Measurements from ENCODE around the gene NCS1. TPM values are rescaled to one million over a fixed set of nuclear protein-coding genes. Genes with fewer than 3 reads are reported as not detected.

NCS1 gene
- total RNA-seq, 2 experiments from 2014 or later, result 19.2 to 21.8 TPM

DNA sequence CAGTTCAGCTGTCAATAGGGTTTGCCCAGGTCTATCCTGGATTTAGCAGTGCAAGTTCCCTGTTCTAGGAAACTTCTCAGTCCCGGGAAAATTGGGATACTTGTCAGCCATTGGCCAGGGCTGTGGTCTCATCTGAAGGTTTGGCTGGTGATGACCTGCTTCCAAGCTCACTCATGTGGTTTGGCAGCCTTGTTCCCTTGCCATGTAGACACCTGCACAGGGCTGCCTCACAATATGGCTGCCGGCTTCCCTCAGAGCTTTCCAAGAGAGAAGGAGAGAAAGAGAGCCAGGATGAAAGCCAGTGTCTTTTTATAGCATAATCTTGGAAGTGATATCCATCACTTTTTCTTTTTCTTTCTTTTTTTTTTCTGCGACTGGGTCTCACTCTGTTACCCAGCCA lies 55.6 kb downstream of the NCS1 start:
- ChIA-PET CTCF (interaction anchor here (0.7 kb wide), 2 partner anchors 9 to 119 kb away, joined by 3 read pairs; no protein-coding TSS in a partner anchor), POLR2A (no interaction called here)

DNA sequence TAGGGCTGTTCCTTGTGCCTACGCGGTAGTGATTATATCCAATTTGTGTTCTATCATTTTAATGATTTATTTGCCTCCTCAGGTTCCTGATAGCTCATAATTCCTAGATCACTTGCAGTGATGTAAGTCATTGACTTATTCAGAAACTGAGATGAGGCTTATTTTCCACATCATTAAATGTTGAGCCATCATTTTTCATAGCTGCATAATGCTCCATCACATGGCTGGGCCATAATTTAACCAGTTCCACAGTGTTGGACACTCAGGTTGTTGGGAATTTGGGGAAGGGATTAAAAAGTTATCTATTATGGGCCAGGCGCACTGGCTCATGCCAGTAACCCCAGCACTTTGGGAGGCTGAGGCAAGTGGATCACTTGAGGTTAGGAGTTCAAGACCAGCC lies 57.6 kb downstream of the NCS1 start:
- ChIA-PET POLR2A (no interaction called here), CTCF (interaction anchor here (1.1 kb wide), 1 partner anchor 12 kb away, joined by 4 read pairs; no protein-coding TSS in a partner anchor)

DNA sequence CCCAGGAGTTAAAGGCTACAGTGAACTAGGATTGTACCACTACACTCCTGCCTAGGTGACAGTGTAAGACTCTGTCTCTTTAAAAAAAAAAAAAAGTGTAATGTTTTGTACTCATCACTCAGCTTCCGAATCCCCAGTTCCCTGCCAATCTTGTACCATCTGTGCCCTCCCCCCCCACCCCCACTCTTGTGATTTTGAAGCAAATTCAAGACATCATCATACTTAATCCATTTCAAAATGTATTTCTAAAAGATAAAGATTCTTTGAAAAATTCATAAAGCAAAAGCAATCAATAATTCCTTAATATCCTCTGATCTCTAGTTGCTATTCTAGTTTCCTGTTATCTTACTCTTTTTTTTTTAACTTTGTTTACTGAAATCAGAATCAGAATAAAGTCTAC lies 58.4 kb downstream of the NCS1 start:
- CTCF ChIA-PET, result interaction anchor here (1.1 kb wide), 1 partner anchor 11 kb away, joined by 4 read pairs; no protein-coding TSS in a partner anchor
- POLR2A ChIA-PET, result no interaction called here

DNA sequence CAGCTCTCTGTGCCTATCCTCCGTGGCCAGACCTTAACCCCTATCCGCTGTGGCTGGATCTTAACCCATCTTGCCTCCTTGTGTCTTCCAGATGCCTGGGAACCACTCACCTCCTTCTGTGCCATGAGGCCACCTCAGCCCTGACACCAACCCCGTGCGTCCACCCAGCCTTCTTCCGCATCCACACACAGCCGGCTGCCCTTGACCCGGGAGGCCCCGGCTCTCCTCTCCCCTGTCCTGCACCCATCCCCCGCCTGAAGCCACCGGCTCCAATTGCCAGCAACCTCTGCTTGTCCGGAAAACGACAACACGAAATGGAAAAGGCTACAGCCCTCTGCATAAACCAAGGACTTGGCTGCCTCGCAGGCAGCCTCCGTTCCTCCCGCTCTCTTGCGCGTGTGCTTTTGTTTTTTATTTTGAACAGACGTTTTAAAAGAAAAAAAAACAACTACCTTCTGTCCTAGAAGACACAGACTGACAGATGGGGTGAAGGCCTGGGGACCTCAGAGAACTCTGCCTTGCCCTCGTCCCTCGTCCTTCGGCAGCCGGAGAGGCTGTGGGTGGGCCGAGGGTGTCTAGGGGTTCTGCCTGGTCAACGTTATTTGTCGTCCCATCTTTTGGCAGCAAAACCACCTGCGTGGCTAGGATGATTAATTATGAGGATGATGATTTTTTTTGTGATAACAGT lies 60.8 kb downstream of the NCS1 start:
- CTCF ChIA-PET, result no interaction called here
- POLR2A ChIA-PET, result no interaction called here

DNA sequence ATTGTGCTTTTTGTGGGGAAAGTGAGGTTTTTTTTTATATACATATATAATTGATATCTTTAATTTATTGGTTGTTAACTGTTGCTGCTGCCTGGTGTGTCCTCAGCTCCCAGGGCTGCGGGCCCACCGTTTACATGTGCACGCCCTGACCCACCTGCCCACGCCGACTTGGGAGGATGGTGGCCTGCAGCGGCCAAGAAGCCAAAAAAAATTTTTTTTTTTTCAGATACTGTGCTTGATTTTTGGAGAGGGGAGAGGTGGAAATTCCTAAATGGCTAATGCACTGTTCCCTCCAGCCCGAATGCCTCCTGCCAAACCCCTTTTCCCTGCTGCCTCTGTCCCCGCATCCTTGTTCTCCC lies 61.4 kb downstream of the NCS1 start:
- POLR2A ChIA-PET, result no interaction called here
- CTCF ChIA-PET, result no interaction called here

DNA sequence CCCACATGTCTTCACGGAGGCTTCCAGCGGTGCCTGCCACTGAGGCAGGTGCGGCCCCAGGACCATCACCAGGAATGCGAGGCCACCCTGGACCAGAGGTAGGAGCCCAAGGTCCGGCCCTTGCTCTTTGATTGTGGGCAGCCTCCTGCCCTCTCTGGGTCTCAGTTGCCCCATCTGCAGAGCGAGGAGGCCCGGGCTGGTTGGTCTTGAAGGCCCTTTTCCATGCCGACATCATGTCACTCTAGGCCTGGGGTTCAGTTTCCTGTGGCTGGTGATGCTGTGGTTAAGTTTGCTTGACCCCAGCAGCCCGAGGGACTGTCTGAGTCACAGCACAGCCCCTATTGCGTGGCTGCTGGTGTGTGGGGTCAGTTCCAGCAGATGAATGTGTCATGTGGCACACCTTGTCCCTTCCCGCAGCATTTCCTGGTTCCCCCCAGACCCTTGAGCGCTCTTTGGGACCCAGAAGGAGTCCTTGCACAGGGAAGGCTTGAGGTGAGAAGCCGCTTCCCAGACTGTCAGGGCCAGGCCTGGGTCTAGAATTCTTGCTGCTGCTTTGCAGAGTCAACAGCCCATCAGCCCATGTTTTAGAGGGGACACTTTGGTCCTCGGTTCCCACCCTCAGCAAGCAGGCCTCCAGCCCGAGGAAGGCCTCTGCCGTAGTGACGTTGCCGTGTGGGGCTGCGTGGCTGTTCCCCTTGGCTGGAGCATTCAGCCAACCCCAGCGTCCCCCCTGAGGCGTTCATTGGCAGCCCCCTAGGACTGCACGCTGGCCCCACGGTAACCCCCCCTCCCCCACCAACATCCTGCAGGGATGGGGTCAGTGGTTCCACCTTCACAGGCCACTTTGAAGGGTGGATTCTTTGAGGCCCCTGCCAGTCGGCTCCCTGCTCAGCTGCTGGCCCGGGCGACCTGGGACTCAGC lies 62.4 kb downstream of the NCS1 start:
- CTCF ChIA-PET, result interaction anchor here (1.9 kb wide), 1 partner anchor 123 kb away, joined by 8 read pairs; no protein-coding TSS in a partner anchor
- POLR2A ChIA-PET, result no interaction called here

DNA sequence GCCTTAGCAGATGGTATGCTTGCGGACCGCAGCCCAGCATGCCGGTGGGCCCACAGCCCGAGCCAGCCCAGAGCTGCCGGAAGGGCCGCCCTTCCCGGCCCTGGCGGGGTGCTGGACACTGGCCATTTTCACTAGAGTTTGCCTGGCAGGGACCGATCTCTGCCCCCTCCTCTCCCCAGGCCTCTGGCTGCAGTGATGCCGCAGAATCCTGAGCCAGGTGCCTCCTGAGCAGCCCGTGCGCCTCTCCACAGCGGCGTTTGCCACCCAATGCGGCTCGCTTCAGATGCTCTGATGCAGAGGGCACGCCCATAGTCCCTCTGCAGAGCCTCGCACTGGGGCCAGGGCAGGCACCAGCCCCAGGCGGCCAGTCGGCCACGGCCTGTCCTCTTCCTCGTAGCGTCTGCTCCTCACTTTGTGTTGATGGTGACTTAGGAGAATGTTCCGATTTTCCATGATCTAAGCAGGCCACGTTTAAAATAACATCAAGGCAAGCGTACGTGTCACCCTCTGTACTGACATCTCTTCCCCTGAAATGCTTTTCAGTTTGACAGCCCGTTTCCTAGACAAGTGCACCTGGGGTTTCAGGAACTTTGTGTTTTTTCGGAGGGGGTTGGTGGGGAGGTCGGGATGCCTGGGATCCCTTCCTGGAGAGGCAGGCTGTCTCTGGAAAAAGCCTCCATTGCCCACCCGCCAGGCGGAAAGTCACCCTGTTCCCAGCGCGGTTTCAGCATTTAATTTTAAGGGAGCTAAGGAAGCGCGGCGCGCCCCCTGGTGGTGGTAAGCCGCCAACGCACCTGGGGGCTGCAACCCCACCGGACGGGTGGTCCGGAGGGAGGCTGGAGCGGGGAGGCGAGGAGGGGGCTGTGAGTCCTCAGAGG lies 63.6 kb downstream of the NCS1 start:
- ChIA-PET POLR2A (interaction anchor here (1.1 kb wide), 1 partner anchor 107 kb away, joined by 4 read pairs; no protein-coding TSS in a partner anchor), CTCF (interaction anchor here (0.5 to 1.9 kb wide), 12 partner anchors 12 to 493 kb away, joined by 3 to 33 read pairs (median 3); no protein-coding TSS in a partner anchor)

DNA sequence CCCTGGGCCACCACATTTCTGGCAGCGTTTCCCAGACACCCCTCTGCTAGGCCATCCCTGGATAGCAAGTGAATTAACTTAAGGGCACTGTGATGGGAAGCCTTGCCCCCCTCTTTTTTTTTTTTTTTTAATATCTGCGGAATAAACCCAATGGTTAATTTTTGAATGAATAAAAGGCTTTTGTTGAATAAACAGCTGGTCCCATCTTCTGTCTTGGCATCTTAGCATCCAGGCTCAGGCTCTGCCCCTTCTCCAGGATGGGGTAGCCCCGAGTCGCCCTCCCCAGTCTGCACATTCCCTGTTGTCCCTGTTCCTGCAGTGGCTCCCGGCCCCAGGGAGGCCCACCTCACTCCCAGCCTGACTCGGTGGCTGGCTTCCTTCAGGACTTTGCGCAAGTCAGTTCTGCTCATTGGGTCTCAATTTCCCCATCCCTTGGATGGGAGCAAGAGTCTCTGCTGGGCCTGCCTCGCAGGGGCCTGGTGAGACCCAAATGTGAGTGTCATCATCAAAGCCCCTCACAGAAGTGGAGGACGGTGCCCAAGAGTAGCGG lies 64.3 kb downstream of the NCS1 start:
- ChIA-PET POLR2A (interaction anchor here (0.6 to 1.1 kb wide), 3 partner anchors 108 to 496 kb away, joined by 4 to 5 read pairs (median 4); no protein-coding TSS in a partner anchor), CTCF (interaction anchor here (0.5 to 1.9 kb wide), 17 partner anchors 9 to 759 kb away, joined by 3 to 33 read pairs (median 3); no protein-coding TSS in a partner anchor)

DNA sequence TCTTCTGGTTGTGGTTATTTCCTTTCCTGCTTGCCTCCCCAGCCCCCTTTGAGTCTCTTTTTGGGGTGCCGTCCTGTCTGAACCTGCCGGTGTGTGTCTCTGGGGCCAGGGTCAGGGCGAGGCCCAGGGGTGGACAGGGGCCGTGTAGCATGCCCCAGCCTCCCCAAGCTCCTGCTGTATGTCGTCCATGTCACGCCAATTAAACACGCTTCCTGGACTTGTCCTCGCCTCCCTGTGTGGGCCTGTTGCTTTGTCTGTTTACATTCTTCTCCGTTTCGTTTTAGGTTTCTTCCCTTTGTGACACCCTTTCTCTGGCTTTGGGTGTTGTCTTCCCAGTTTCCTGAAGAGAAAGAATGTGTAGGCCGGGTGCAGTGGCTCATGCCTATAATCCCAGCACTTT lies 64.9 kb downstream of the NCS1 start:
- ChIA-PET CTCF (interaction anchor here (0.6 to 1.9 kb wide), 10 partner anchors 9 to 758 kb away, joined by 3 to 33 read pairs (median 3); no protein-coding TSS in a partner anchor), POLR2A (interaction anchor here (0.6 kb wide), 2 partner anchors 130 to 497 kb away, joined by 4 to 5 read pairs; no protein-coding TSS in a partner anchor)

DNA sequence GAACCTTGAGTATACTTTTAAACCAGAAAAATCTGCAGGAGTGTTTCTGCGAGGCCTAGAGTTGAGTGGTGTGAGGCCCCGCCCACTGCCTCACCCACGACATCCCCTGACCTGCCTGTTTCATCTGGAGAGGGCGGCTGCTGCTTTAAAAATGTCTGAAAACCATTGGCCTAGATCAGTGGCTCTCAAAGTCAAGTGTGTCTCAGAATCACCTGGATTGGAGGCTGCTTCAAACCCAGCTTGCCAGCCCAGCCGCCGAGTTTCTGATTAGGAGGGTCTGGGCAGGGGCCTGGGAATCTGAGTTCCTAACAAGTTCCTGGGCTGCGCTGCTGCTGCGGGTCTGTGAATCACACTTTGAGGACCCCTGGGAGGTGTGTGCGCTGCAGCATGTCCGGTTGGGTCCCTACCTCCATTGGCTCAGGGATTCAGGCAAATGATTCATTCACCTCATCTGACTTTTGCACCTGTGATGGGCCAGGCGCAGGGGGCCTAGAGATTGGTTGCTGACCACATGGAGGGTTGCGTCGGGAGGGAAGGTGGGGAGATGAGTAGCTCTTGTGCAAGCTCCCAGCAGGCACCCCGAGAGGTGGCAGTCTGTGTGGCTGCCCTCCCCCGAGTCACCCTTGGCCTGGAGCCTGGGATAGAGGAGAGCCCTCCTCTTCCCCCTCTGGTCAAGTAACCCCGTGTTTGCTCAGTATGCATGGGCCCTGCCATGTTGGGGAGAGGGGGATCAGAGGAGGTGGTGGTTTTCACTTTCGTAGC lies 65.7 kb downstream of the NCS1 start:
- POLR2A ChIA-PET, result no interaction called here
- CTCF ChIA-PET, result interaction anchor here (0.7 to 1.0 kb wide), 3 partner anchors 8 to 353 kb away, joined by 3 to 6 read pairs (median 4); no protein-coding TSS in a partner anchor

DNA sequence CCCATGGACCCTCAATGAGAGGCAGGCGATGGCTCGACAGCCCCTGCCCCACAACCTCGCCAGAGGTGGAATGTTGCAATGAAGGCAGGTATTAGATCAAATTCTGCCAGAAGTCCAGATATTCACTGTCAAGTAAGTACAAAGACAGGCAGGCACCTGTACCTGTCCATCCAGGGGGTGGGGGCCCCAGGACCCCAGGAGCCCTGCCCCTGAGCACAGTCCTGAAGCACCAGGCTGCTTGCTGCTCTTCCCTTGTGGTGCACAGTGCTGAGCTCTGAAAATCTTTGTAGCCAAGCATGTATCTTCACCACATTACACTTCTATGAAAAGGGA lies 67.1 kb downstream of the NCS1 start:
- ChIA-PET CTCF (interaction anchor here (5.5 kb wide), 1 partner anchor 132 kb away, joined by 34 read pairs; no protein-coding TSS in a partner anchor), POLR2A (interaction anchor here (1.1 kb wide), 1 partner anchor 111 kb away, joined by 4 read pairs; no protein-coding TSS in a partner anchor)

DNA sequence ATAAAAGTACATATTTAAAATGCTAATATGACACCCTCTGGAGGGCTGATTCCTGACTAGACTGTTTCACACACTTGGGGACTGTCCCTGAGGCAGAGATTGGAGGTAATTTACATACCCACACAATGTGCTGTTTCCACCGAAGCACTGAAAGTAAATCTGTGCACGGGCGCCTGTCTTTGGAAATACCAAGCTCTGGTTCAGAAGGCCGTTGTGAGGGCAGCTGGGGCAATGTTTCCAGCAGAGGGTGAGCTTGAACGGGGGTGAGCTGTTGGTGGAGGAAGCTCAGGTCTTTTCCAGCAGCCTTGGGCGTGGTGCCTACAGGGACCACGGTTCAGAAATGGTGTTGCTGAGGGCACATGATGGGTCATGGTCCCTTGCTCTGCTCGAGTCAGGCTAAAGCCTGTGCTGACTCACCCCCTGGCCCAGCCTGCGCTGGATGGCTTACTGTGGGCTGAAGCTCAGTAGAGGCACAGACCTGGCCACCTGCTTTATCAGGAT lies 67.6 kb downstream of the NCS1 start:
- POLR2A ChIA-PET, result interaction anchor here (0.5 to 1.1 kb wide), 2 partner anchors 112 to 511 kb away, joined by 3 to 4 read pairs; no protein-coding TSS in a partner anchor
- CTCF ChIA-PET, result interaction anchor here (0.8 to 5.5 kb wide), 2 partner anchors 132 to 140 kb away, joined by 4 to 34 read pairs; no protein-coding TSS in a partner anchor

DNA sequence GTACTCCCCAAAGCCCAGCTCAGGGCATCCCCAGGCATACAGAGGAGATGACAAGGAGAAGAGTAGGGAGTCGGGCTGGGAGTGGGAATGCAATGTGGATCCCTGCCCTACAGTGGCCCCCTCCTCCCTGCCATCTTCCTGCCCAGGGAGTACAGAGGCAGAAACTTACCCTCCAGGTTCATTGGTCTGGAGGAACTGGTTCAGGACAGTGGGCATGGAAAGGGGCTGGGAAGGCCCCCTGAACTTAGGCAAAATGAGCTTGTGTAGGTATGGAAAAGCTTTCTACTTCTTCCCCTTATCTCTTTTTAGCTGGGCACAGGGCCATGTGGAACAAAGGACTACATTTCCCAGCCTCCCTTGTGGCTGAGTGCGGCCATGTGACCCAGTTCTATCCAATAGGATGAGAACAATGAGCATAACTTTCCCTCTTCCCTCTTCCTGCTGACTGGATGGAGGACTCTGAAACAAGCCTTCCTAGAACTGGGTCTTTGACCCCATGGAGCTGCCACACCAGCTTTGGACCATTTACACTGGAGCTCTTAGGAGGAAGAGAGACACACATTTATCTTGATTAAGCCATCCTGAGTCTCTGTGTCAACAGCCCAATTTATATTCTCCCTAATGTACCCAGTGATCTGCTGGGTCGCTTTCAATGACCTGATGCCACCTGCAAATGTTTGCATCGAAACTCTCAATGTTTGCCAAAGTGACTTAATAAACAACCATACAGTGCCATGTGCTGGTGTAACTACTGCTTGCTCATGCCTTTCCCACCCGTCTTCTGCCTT lies 68.4 kb downstream of the NCS1 start:
- POLR2A ChIA-PET, result interaction anchor here (0.5 kb wide), 1 partner anchor 512 kb away, joined by 3 read pairs; no protein-coding TSS in a partner anchor
- CTCF ChIA-PET, result interaction anchor here (0.8 to 5.5 kb wide), 2 partner anchors 133 to 141 kb away, joined by 4 to 34 read pairs; no protein-coding TSS in a partner anchor

DNA sequence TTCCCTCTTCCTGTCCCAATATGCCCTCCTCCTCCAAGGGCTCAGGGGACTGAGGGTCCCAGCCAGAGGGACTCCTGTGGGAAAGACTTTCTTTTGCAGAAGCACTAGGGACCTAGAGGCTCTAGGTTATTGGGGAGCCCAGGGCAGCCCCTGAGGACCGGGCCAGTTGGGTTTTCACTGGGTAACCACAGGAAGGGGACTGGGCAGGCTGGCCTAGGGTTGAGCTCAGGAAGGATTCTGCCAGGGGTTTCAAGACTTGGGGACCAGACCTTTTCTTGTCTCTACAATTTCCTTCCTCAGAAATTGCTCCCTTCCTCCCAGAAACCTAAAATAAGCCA lies 69.0 kb downstream of the NCS1 start:
- POLR2A ChIA-PET, result no interaction called here

DNA sequence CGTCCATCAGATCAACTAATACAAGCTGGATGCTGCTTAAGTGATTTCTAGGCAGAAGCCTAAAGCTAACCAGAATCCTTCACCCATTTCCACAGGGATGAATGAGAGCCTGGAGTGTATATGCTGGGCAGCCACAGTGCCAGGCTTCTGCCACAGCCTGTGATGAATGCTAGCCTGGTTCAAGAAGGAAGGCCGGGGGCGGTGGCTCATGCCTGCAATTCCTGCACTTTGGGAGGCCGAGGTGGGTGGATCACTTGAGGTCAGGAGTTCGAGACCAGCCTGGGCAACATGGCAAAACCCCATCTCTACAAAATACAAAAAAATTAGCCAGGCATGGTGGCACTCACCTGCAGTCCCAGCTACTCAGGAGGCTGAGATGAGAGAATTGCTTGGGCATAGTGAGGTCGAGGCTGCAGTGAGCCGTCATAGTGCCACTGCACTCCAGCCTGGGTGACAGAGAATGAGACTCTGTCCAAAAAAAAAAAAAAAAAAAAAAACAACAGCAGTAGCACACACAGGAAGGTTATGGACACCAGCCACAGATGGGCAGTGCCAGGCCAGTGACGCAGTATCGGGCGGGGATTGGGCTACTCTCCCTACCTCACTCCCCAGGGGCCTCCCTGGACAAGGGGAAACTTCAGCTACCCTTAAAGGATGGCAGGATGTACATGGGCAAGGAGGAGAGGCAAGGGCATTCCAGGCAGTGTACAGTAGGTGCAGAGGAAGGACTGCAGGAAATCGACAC lies 70.2 kb downstream of the NCS1 start:
- CTCF ChIA-PET, result interaction anchor here (0.8 to 5.5 kb wide), 12 partner anchors 12 to 353 kb away, joined by 3 to 34 read pairs (median 4); no protein-coding TSS in a partner anchor
- POLR2A ChIA-PET, result no interaction called here

More for the DNA sequence above, 69.0 kb downstream of the NCS1 start:
- CTCF ChIA-PET, result interaction anchor here (0.6 to 5.5 kb wide), 4 partner anchors 11 to 354 kb away, joined by 3 to 34 read pairs (median 4); no protein-coding TSS in a partner anchor

All from activated CD8-positive, alpha-beta memory T cell treated with anti-CD3 and anti-CD28 coated beads for 36 hours (primary cell).